ENCODE data around the gene OTOA.
"Not testable (repeated sequence)": the region's sequence is repeated elsewhere in the genome, so short reads cannot be mapped to it uniquely, and the experiment has no call there.

DNA sequence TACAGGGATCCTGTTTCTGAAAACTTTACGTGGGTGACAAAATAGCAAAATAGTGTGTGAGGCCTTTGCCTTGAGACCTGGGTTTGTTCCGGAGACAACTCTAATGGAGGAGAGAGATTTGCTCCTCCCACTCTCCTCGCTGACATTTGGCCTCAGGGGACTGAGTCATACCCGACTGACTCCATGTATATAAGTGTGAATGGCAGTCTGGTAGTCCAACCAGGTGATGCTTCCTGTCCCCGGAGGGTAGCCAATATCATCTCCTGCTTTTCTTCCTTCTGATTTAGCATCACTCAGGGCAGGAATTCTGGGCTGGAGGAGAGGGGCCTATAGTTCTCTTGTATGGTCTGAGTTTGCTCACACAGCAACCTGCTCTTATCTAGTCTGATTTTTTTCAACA lies 106.8 kb downstream of the OTOA start:
- not testable (repeated sequence) for TF ChIP-seq SUZ12 (IDR thresholded peaks at IDR 0.05; ENCODE audit: extremely low read depth, insufficient read depth, insufficient read length); YY1 (IDR thresholded peaks at IDR 0.05; ENCODE audit: insufficient read depth, insufficient read length)
